Midbrain (tissue), 1 donor: ENCODE data around the gene VWA3A.
"Not testable (repeated sequence)": the region's sequence is repeated elsewhere in the genome, so short reads cannot be mapped to it uniquely, and the experiment has no call there.

Experiments used
- DNase-seq: peaks from one replicate; lab custom pipeline; 2025; lab: John Stamatoyannopoulos, UW

The VWA3A gene

GRCh38 chr16:22086440-22086839 is 5.9 kb upstream of the VWA3A start:
- no peak for DNase-seq

GRCh38 chr16:22088642-22089041 is 3.7 kb upstream of the VWA3A start:
- no peak for DNase-seq

GRCh38 chr16:22089910-22090309 is 2.4 kb upstream of the VWA3A start:
- no peak for DNase-seq

GRCh38 chr16:22091721-22092120 is 620 bp upstream of the VWA3A start:
- DNase-seq, result no peak

GRCh38 chr16:22093331-22093730 is 990 bp downstream of the VWA3A start:
- DNase-seq, result no peak

GRCh38 chr16:22093996-22094395 is 1.7 kb downstream of the VWA3A start:
- no peak for DNase-seq

GRCh38 chr16:22098405-22099255 is 6.3 kb downstream of the VWA3A start:
- DNase-seq, result no peak

- DNase-seq, result no peak
Observed at GRCh38 chr16:22099256-22099975, 7.1 kb downstream of the VWA3A start.

GRCh38 chr16:22103441-22103840 is 11.1 kb downstream of the VWA3A start:
- no peak for DNase-seq

- DNase-seq, result no peak
Observed at GRCh38 chr16:22109258-22109898, 17.0 kb downstream of the VWA3A start.

- DNase-seq, result not testable (repeated sequence)
Observed at GRCh38 chr16:22111629-22112028, 19.3 kb downstream of the VWA3A start.

GRCh38 chr16:22116095-22116700 is 23.9 kb downstream of the VWA3A start:
- no peak for DNase-seq

GRCh38 chr16:22117609-22118008 is 25.3 kb downstream of the VWA3A start:
- DNase-seq, result no peak

- DNase-seq, result no peak
Observed at GRCh38 chr16:22120440-22120839, 28.1 kb downstream of the VWA3A start.

- DNase-seq, result no peak
Observed at GRCh38 chr16:22122239-22122638, 29.9 kb downstream of the VWA3A start.

GRCh38 chr16:22123146-22123545 is 30.8 kb downstream of the VWA3A start:
- no peak for DNase-seq

GRCh38 chr16:22123759-22124490 is 31.6 kb downstream of the VWA3A start:
- no peak for DNase-seq

- DNase-seq, result no peak
Observed at GRCh38 chr16:22124583-22125284, 32.4 kb downstream of the VWA3A start.

GRCh38 chr16:22126037-22126558 is 33.8 kb downstream of the VWA3A start:
- no peak for DNase-seq

GRCh38 chr16:22128537-22128936 is 36.2 kb downstream of the VWA3A start:
- DNase-seq, result not testable (repeated sequence)

- no peak for DNase-seq
Observed at GRCh38 chr16:22130528-22130927, 38.2 kb downstream of the VWA3A start.
